ENCODE data around the gene C19orf18. TPM values are rescaled to one million over a fixed set of nuclear protein-coding genes. Genes with fewer than 3 reads are reported as not detected.

C19orf18 gene
- total and polyA plus RNA-seq, 3 donors from 2014 or later, result 3.5 to 9.8 (median 8.7) TPM

DNA sequence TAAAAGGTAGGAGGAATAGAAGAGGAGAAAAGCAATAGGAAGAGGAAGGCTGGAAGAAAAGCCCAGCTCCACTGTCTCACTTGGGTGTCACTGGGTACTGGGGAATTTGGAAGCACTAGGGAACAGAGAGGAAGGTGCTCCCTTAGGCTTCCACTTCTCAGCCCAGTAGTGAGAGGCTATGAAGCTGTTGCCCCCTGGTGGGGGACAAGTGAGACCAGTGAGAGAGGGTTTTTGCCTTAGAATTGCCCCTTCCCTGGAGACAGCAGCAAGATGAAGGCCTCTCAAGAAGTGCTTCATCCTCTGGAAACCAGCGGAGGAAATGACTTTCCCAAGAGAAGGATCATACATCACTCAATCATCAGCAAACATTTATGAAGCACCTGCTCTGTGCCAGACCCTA is 33.0 kb upstream of the C19orf18 start:
- Histone ChIP-seq H3K4me1 (peaks cover 6% of the 10 kb centered on the region), H3K27ac (no peak overlapping the region), H3K4me3 (no peak overlapping the region), H3K36me3 (ENCODE audit: low read depth, missing control alignments) (no peaks in the 10 kb centered on the region), H3K27me3 (no peaks in the 10 kb centered on the region), H3K9me3 (no peaks in the 10 kb centered on the region)
- intact Hi-C loops (cut with DNase I; ENCODE audit: low total_unique reads), result no loop called here
- no peak for TF ChIP-seq POLR2A (IDR thresholded peaks at IDR 0.05)
- TF ChIP-seq, protein P1, sequence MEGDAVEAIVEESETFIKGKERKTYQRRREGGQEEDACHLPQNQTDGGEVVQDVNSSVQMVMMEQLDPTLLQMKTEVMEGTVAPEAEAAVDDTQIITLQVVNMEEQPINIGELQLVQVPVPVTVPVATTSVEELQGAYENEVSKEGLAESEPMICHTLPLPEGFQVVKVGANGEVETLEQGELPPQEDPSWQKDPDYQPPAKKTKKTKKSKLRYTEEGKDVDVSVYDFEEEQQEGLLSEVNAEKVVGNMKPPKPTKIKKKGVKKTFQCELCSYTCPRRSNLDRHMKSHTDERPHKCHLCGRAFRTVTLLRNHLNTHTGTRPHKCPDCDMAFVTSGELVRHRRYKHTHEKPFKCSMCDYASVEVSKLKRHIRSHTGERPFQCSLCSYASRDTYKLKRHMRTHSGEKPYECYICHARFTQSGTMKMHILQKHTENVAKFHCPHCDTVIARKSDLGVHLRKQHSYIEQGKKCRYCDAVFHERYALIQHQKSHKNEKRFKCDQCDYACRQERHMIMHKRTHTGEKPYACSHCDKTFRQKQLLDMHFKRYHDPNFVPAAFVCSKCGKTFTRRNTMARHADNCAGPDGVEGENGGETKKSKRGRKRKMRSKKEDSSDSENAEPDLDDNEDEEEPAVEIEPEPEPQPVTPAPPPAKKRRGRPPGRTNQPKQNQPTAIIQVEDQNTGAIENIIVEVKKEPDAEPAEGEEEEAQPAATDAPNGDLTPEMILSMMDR (IDR thresholded peaks at IDR 0.05), result no peak
- DNase-seq, result no peak
- WGBS, 2 donors, result 79 to 83% methylated on average over 1 of the region's 1 CpG

- no peaks in the 10 kb centered on the region for H3K9me3 ChIP-seq
- H3K36me3 ChIP-seq (ENCODE audit: low read depth, missing control alignments), result no peaks in the 10 kb centered on the region
- DNase-seq, result peak; percentile 44
- H3K27ac ChIP-seq, result peak overlapping the region; percentile 87 to 89
- TF ChIP-seq, protein P1 (IDR thresholded peaks at IDR 0.05), result no peak
- no peak for TF ChIP-seq POLR2A (IDR thresholded peaks at IDR 0.05)
- H3K27me3 ChIP-seq, result no peaks in the 10 kb centered on the region
- 18 to 22% methylated on average over 31 of the region's 31 CpGs for WGBS, 2 donors
- peak overlapping the region; percentile 90 to 98 for H3K4me3 ChIP-seq
- H3K4me1 ChIP-seq, result peaks cover 14% of the 10 kb centered on the region
- intact Hi-C loops (cut with DNase I; ENCODE audit: low total_unique reads), result no loop called here
Observed at GRCh38 chr19:58003174-58003828, 29.0 kb upstream of the C19orf18 start.

GRCh38 chr19:58002384-58003173 is 28.2 kb upstream of the C19orf18 start, which contains the start of gene ZNF606:
TSS of gene ZNF606 (minus strand) at chr19:58002820. CDS start at chr19:58001319, 1,501 bp downstream.
- H3K27ac ChIP-seq, result peak within 1 kb of the TSS; percentile 87 to 89
- H3K9me3 ChIP-seq, result no peaks in the 10 kb centered on the region
- H3K27me3 ChIP-seq, result no peaks in the 10 kb centered on the region
- peak within 1 kb of the TSS; percentile 90 to 98 for H3K4me3 ChIP-seq
- H3K4me1 ChIP-seq, result peaks cover 14% of the 10 kb centered on the region
- peak; percentile 38 for TF ChIP-seq POLR2A (IDR thresholded peaks at IDR 0.05)
- TF ChIP-seq, protein P1 (IDR thresholded peaks at IDR 0.05), result no peak
- no peaks in the 10 kb centered on the region for H3K36me3 ChIP-seq (ENCODE audit: low read depth, missing control alignments)
- intact Hi-C loops (cut with DNase I; ENCODE audit: low total_unique reads), result no loop called here
- WGBS, 2 donors, result 0 to 2% methylated on average over 10 to 82 of the region's 91 CpGs
- DNase-seq, result peak; percentile 94

GRCh38 chr19:58001895-58002369 is 27.6 kb upstream of the C19orf18 start:
- 2 to 4% methylated on average over 13 to 23 of the region's 23 CpGs for WGBS, 2 donors
- no peak for DNase-seq
- H3K27ac ChIP-seq, result peak overlapping the region; percentile 87 to 89
- H3K4me1 ChIP-seq, result peaks cover 14% of the 10 kb centered on the region
- no peaks in the 10 kb centered on the region for H3K9me3 ChIP-seq
- no peaks in the 10 kb centered on the region for H3K36me3 ChIP-seq (ENCODE audit: low read depth, missing control alignments)
- H3K4me3 ChIP-seq, result peak overlapping the region; percentile 90 to 98
- TF ChIP-seq, protein P1 (IDR thresholded peaks at IDR 0.05), result no peak
- TF ChIP-seq POLR2A (IDR thresholded peaks at IDR 0.05), result no peak
- intact Hi-C loops (cut with DNase I; ENCODE audit: low total_unique reads), result no loop called here
- H3K27me3 ChIP-seq, result no peaks in the 10 kb centered on the region
